GM12864 (cell line): ENCODE measurements around the gene HPCAL4.

Experiments
- DNase-seq: peaks from one replicate; pipeline ENCODE4 v3.0.0-alpha.2; 2011; ENCODE audit warnings: low read depth
- H3K4me3 ChIP-seq: 2 replicates; pipeline ENCODE4 v1.5.1; 2011; ENCODE audit warnings: mild to moderate bottlenecking, low read depth, low read length, control low read depth
- TF ChIP-seq, protein P1 (sequence below): IDR thresholded peaks from 2 replicates; pipeline ENCODE4 v1.5.1; 2011; ENCODE audit warnings: low read depth, mild to moderate bottlenecking, moderate library complexity, low read length, control low read depth, inconsistent platforms; ENCODE audit errors: missing control alignments

Gene HPCAL4

DNA sequence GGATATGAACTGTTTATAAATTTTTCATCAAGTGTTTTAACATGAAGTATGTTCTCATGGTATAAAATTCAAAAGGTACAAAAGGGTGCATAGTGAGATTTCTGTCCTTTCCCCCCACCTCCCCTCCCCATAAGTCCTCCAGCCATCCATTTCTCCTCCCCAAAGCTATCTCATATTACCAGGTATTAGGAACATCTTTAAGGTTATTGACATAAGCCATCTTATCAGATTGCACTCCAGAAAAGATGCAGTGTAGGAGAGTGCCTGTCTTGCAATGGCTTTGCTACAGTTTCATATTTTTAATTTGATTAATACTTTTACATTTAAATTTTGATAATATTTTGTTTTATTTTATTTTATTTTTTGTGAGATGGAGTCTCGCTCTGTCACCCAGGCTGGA, 13.5 kb upstream of the HPCAL4 start:
- DNase-seq = no peak
- TF ChIP-seq, protein P1, sequence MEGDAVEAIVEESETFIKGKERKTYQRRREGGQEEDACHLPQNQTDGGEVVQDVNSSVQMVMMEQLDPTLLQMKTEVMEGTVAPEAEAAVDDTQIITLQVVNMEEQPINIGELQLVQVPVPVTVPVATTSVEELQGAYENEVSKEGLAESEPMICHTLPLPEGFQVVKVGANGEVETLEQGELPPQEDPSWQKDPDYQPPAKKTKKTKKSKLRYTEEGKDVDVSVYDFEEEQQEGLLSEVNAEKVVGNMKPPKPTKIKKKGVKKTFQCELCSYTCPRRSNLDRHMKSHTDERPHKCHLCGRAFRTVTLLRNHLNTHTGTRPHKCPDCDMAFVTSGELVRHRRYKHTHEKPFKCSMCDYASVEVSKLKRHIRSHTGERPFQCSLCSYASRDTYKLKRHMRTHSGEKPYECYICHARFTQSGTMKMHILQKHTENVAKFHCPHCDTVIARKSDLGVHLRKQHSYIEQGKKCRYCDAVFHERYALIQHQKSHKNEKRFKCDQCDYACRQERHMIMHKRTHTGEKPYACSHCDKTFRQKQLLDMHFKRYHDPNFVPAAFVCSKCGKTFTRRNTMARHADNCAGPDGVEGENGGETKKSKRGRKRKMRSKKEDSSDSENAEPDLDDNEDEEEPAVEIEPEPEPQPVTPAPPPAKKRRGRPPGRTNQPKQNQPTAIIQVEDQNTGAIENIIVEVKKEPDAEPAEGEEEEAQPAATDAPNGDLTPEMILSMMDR = no peak
- H3K4me3 ChIP-seq = no peak overlapping the region

DNA sequence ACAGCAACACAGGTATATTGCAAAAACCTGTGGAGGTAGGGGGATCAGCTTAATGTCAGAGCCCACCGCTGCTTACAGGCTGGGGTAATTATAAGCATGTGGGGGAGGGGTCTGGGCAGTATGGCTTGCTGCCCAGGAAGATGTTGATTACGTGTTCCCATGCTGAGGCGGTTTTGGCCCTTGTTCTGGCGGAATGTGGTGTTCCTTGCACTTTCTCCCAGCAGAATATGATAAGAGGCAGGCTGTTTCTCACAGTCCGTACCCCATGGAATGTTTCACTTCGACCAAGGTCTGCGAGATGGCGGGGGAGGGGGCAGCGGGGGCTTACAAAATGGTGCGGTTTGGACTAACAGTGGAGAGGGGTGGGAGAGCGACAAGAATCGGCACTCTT, 9.8 kb upstream of the HPCAL4 start:
- TF ChIP-seq, protein P1 = no peak
- no peak for DNase-seq
- H3K4me3 ChIP-seq = no peak overlapping the region

DNA sequence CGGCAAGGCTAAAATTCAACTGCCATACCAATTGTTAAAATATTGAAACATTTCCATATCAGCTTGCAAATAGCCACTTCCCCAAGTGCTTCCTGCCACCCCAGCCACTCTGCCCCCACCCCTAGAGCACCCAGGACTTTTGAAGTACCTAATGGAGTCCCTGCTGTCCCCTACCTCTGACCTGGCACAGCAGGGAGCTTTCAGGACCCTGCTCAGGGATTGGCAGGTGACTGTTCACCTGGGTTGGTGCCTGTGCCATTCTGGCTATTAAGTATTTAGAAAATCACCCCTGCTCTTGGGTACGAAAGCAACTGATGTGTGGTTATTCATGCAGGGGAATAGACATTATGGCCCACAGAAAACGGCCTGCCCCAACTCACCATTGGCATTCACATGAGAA, 9.1 kb upstream of the HPCAL4 start:
- DNase-seq = no peak
- no peak overlapping the region for H3K4me3 ChIP-seq
- TF ChIP-seq, protein P1 = no peak

DNA sequence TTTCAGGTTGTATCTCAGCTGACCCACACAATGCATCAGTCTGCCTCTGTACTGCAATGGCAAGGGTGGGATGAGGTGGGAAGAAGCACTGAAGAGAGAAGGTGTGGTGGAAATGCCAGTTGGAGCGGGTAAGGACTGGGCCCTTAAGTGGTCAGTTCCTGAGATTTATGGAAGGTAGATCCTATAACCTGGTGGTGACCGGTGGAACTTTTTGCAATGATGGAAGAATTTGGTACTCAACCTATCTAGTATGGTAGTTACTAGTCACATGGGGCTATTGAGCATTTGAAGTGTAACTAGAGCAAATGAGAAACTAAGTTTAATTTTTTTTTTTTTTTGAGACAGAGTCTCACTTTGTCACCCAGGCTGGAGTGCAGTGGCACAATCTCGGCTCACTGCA, 8.2 kb upstream of the HPCAL4 start:
- no peak overlapping the region for H3K4me3 ChIP-seq
- no peak for DNase-seq
- TF ChIP-seq, protein P1 = no peak

DNA sequence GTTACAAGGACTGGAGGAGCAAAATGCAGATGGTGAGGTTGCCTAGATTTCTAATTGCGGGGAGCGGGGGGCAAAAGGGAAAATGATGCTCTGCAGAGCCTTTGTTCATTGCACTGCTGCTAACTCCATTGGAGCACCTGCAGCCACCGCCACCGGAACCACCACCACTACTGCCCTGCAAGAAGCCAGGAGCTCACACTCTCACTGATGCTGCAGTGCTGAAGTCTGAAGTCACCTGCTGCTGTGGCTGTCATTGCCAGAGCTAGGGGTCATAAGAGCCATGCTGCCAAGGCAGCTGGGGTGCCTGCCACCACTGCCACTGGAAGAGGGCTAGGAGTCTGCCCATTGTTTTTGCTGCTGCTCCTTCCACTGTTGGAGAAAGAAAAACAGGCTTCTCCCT, 7.3 kb upstream of the HPCAL4 start:
- DNase-seq = no peak
- TF ChIP-seq, protein P1 = no peak
- H3K4me3 ChIP-seq = no peak overlapping the region

DNA sequence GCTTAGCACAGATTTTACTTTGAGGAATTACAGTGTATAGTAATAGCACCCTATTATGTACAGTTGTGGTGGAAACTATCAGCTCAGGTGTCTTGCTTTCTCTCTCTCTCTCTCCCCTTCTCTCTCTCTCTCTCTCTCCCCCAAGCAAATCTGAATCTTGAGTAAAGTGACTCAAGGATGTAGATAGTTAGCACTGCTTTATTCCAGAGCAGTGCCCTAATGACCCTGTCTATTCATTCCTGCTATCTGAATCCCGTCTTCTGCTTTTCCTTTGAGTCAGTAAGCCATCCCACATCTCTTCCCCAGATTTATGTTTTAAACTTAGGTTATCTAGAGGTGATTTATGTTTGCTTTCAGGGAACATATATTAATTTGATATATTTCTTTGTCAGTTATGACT, 5.2 kb upstream of the HPCAL4 start:
- no peak overlapping the region for H3K4me3 ChIP-seq
- no peak for DNase-seq
- TF ChIP-seq, protein P1 = no peak

DNA sequence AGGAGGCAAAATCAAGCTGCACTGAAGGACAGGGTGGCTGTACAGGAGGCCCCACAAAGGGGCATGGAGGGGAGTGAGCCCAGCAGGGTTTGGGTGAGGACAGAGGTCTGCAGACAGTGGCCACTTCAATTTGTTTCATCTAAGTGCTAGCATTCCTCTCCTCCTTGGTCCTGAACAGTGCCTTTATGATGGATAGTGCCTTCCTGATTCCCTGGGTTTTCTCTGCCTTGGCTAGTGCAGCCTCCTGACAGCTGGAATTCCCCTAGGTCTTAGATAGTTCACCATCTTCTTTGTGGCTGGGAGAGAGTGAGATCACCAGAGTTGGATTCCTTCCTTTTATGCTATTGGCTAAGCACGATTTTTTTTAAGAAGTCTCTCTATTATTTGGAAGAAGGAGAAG, 3.8 kb upstream of the HPCAL4 start:
- no peak overlapping the region for H3K4me3 ChIP-seq
- TF ChIP-seq, protein P1 = no peak
- DNase-seq = no peak
